GM19240 (cell line): ENCODE results near the gene ABCC2.
"Not testable (repeated sequence)": the region's sequence is repeated elsewhere in the genome, so short reads cannot be mapped to it uniquely, and the experiment has no call there.

Experiments
- DNase-seq: peaks from one replicate; pipeline ENCODE4 v3.0.0; 2011; ENCODE audit warnings: low spot score; ENCODE audit not compliant: insufficient read length

The ABCC2 gene

GRCh38 chr10:99894613-99895012 lies 112.2 kb downstream of the ABCC2 start:
- DNase-seq = no peak

DNA sequence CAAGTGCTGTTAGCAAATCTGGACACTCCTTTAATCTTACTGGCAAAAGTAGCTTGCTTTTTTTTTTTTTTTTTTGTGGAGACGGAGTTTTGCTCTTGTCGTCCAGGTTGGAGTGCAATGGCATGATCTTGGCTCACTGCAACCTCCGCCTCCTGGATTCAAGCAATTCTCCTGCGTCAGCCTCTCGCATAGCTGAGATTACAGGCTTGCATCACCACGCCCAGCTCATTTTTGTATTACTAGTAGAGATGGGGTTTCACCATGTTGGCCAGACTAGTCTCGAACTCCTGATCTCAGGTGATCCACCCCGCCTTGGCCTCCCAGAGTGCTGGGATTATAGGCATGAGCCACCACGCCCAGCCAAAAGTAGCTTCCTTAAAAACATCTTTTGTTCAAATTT lies 112.6 kb downstream of the ABCC2 start:
- DNase-seq = not testable (repeated sequence)

- DNase-seq = no peak
Observed at GRCh38 chr10:99895867-99896266, 113.4 kb downstream of the ABCC2 start.
